GM19035 (cell line): ENCODE measurements around the gene SCN7A.
A peak's percentile ranks its signal among the peaks of the same experiment; 100 is the strongest.

Experiments
- ATAC-seq: cut with Tn5 transposase; IDR thresholded peaks from one replicate; pipeline ENCODE4 v1.9.1; 2021; ENCODE audit not compliant: unreplicated experiment

Gene SCN7A

GRCh38 chr2:166404831-166405568 lies 89.0 kb downstream of the SCN7A start:
- ATAC-seq, result no peak

- ATAC-seq, result no peak
Measured at GRCh38 chr2:166394245-166394644, 99.8 kb downstream of the SCN7A start.

GRCh38 chr2:166393008-166393407 lies 101.0 kb downstream of the SCN7A start:
- ATAC-seq, result no peak

GRCh38 chr2:166388481-166389070 lies 105.5 kb downstream of the SCN7A start:
- ATAC-seq, result no peak

- no peak for ATAC-seq
Measured at GRCh38 chr2:166385313-166385712, 108.7 kb downstream of the SCN7A start.

GRCh38 chr2:166384774-166385173 lies 109.3 kb downstream of the SCN7A start:
- no peak for ATAC-seq

- no peak for ATAC-seq
Measured at GRCh38 chr2:166382448-166382847, 111.6 kb downstream of the SCN7A start.

- no peak for ATAC-seq
Measured at GRCh38 chr2:166380615-166381014, 113.4 kb downstream of the SCN7A start.

GRCh38 chr2:166376873-166377272 lies 117.2 kb downstream of the SCN7A start:
- no peak for ATAC-seq

GRCh38 chr2:166376488-166376828 lies 117.6 kb downstream of the SCN7A start:
- ATAC-seq, result no peak

- peak; percentile 58 for ATAC-seq
Measured at GRCh38 chr2:166375736-166376487, 118.1 kb downstream of the SCN7A start, which contains the start of gene SCN9A. Gene SCN9A (minus strand): TSS chr2:166375944. CDS start chr2:166311756, 64,188 bp downstream.

- ATAC-seq, result peak; percentile 10
Measured at GRCh38 chr2:166375195-166375735, 118.8 kb downstream of the SCN7A start.

GRCh38 chr2:166373951-166374350 lies 120.1 kb downstream of the SCN7A start:
- no peak for ATAC-seq

- ATAC-seq, result no peak
Measured at GRCh38 chr2:166373539-166373938, 120.5 kb downstream of the SCN7A start.

GRCh38 chr2:166373105-166373504 lies 120.9 kb downstream of the SCN7A start:
- no peak for ATAC-seq

- no peak for ATAC-seq
Measured at GRCh38 chr2:166372046-166372445, 122.0 kb downstream of the SCN7A start.

- no peak for ATAC-seq
Measured at GRCh38 chr2:166365803-166366420, 128.1 kb downstream of the SCN7A start.

- ATAC-seq, result no peak
Measured at GRCh38 chr2:166365239-166365638, 128.8 kb downstream of the SCN7A start.

GRCh38 chr2:166364476-166365161 lies 129.4 kb downstream of the SCN7A start:
- no peak for ATAC-seq

GRCh38 chr2:166361351-166362153 lies 132.5 kb downstream of the SCN7A start:
- no peak for ATAC-seq
